NT2/D1 (cell line): ENCODE data around the gene DMD.
"Not testable (repeated sequence)": the region's sequence is repeated elsewhere in the genome, so short reads cannot be mapped to it uniquely, and the experiment has no call there.

Source experiments
- DNase-seq: peaks from one replicate; pipeline ENCODE4 v3.0.0-alpha.2; 2011; ENCODE audit warnings: low read depth, low spot score
- H3K27me3 ChIP-seq: 2 replicates; pipeline ENCODE4 v1.6.0; 2011; ENCODE audit warnings: mild to moderate bottlenecking; ENCODE audit not compliant: insufficient read length, insufficient read depth
- H3K36me3 ChIP-seq: 2 replicates; pipeline ENCODE4 v1.6.1; 2011; ENCODE audit warnings: mild to moderate bottlenecking, low read length, mixed read lengths; ENCODE audit not compliant: insufficient read depth, insufficient read length
- H3K4me1 ChIP-seq: 2 replicates; pipeline ENCODE4 v1.5.1; 2011; ENCODE audit not compliant: insufficient read depth, insufficient read length
- H3K4me3 ChIP-seq: 2 replicates; pipeline ENCODE4 v1.5.1; 2011; ENCODE audit warnings: low read depth; ENCODE audit not compliant: insufficient read length
- H3K9ac ChIP-seq: 2 replicates; pipeline ENCODE4 v1.6.0; 2011; ENCODE audit warnings: low read depth; ENCODE audit not compliant: insufficient read length
- H3K9me3 ChIP-seq: 2 replicates; pipeline ENCODE4 v1.5.1; 2011; ENCODE audit warnings: mild to moderate bottlenecking, low read length; ENCODE audit not compliant: insufficient read depth
- SUZ12 ChIP-seq: IDR thresholded peaks from 2 replicates; pipeline ENCODE4 v1.6.1; 2011; ENCODE audit not compliant: insufficient read length, insufficient read depth; ENCODE audit errors: extremely low read depth
- YY1 ChIP-seq: IDR thresholded peaks from 2 replicates; pipeline ENCODE4 v1.6.1; 2011; ENCODE audit not compliant: insufficient read length, insufficient read depth
- ZNF274 ChIP-seq: IDR thresholded peaks from 2 replicates; pipeline ENCODE4 v1.6.1; 2011; ENCODE audit warnings: mild to moderate bottlenecking, low read depth, low read length

The DMD gene

GRCh38 chrX:31993637-31994036, 1217.7 kb downstream of the DMD start:
- no peak for DNase-seq
- Histone ChIP-seq H3K36me3 (no peaks in the 10 kb centered on the region), H3K27me3 (no peaks in the 10 kb centered on the region), H3K4me3 (no peak overlapping the region), H3K4me1 (no peaks in the 10 kb centered on the region), H3K9me3 (no peaks in the 10 kb centered on the region), H3K9ac (no peak overlapping the region)
- TF ChIP-seq SUZ12 (no peak), ZNF274 (no peak), YY1 (no peak)

DNA sequence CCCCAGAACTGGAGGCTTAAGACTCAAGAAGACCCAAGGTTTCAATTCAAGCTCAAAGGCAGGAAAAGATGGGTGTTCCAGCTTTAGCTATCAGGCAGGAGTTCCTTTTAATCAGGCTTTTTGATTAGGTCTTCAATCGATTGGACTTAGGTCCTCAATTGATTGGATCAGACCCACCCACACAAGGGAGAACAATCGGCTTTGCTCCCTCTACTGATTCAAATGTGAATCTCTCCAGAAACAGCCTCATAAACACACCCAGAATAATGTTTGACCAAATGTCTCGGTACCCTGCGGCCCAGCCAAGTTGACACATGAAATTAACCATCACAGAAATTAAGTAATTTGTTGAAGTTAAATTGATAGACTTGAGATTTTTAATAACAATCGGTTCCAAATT, 1222.4 kb downstream of the DMD start:
- Histone ChIP-seq H3K9ac (no peak overlapping the region), H3K9me3 (no peaks in the 10 kb centered on the region), H3K27me3 (no peaks in the 10 kb centered on the region), H3K36me3 (no peaks in the 10 kb centered on the region), H3K4me3 (no peak overlapping the region), H3K4me1 (no peaks in the 10 kb centered on the region)
- DNase-seq = no peak
- TF ChIP-seq YY1 (no peak), ZNF274 (no peak), SUZ12 (no peak)

GRCh38 chrX:31981546-31982062, 1229.7 kb downstream of the DMD start:
- no peak for DNase-seq
- no peaks in the 10 kb centered on the region for H3K4me1 ChIP-seq

GRCh38 chrX:31969714-31970113, 1241.6 kb downstream of the DMD start:
- Histone ChIP-seq H3K9me3 (no peaks in the 10 kb centered on the region), H3K36me3 (no peaks in the 10 kb centered on the region), H3K4me3 (no peak overlapping the region), H3K9ac (no peak overlapping the region), H3K4me1 (no peaks in the 10 kb centered on the region), H3K27me3 (no peaks in the 10 kb centered on the region)
- no peak for TF ChIP-seq SUZ12
- no peak for TF ChIP-seq ZNF274
- TF ChIP-seq YY1 = no peak
- no peak for DNase-seq

More at GRCh38 chrX:31981546-31982062, 1229.7 kb downstream of the DMD start:
- no peak overlapping the region for H3K4me3 ChIP-seq
- H3K9me3 ChIP-seq = no peaks in the 10 kb centered on the region
- H3K9ac ChIP-seq = no peak overlapping the region
- no peaks in the 10 kb centered on the region for H3K27me3 ChIP-seq
- TF ChIP-seq ZNF274 = no peak
- TF ChIP-seq SUZ12 = no peak
- no peaks in the 10 kb centered on the region for H3K36me3 ChIP-seq

GRCh38 chrX:31962256-31962655, 1249.1 kb downstream of the DMD start:
- no peaks in the 10 kb centered on the region for H3K36me3 ChIP-seq
- H3K9ac ChIP-seq = no peak overlapping the region
- no peaks in the 10 kb centered on the region for H3K27me3 ChIP-seq
- no peak for DNase-seq
- TF ChIP-seq ZNF274 (no peak), SUZ12 (no peak), YY1 (no peak)
- H3K9me3 ChIP-seq = no peaks in the 10 kb centered on the region
- H3K4me3 ChIP-seq = no peak overlapping the region
- H3K4me1 ChIP-seq = no peaks in the 10 kb centered on the region

DNA sequence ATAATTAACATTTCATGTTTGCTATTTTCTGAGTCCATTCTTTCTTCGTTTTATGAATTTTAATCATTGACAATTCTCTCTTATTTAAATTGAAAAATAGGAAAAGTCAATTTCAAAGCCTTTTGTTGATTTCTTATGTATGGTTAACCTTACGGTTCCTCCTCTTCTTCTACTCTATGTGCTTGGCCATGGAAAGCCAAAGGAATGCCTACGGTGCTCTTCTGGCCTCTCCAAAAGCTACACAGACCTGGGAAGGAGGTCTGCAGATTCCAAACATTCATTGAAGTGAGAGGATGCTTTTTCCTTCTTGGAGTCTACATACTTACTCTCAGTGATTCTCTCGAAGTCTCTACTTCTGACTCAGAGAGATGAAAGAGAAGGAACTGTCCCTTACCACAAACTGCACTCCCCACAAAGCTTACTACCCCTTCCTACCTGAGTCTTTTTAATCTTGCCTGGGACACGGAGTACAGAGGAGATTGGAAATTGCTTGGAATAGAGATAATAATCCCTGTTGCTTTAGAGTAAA, 1276.4 kb downstream of the DMD start:
- TF ChIP-seq ZNF274 = no peak
- TF ChIP-seq YY1 = no peak
- TF ChIP-seq SUZ12 = no peak
- Histone ChIP-seq H3K36me3 (no peaks in the 10 kb centered on the region), H3K9ac (no peak overlapping the region), H3K27me3 (no peaks in the 10 kb centered on the region), H3K4me1 (no peaks in the 10 kb centered on the region), H3K9me3 (no peaks in the 10 kb centered on the region), H3K4me3 (no peak overlapping the region)
- no peak for DNase-seq

DNA sequence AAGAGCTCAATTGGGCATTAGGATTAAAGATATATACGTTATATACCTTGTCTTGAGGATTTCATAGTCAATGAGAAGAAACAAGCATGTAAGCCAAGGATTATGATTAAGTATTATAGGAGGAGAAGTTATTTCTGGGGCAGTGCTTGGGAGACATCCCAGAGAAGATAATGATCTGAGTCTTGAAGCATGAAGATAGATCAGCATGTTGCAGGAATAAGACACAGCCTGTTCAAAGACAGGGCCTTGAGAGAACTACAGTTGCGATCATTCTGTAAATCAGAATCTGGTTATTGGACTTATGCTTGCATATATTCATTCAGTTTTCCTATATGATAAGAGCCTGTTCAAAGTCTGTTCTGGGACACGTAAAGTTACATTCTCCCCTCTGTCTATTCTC, 1277.3 kb downstream of the DMD start:
- no peak overlapping the region for H3K4me3 ChIP-seq
- no peaks in the 10 kb centered on the region for H3K36me3 ChIP-seq
- H3K27me3 ChIP-seq = no peaks in the 10 kb centered on the region
- no peaks in the 10 kb centered on the region for H3K9me3 ChIP-seq
- H3K4me1 ChIP-seq = no peaks in the 10 kb centered on the region
- no peak for TF ChIP-seq SUZ12
- no peak for TF ChIP-seq YY1
- no peak for TF ChIP-seq ZNF274
- no peak for DNase-seq
- no peak overlapping the region for H3K9ac ChIP-seq

DNA sequence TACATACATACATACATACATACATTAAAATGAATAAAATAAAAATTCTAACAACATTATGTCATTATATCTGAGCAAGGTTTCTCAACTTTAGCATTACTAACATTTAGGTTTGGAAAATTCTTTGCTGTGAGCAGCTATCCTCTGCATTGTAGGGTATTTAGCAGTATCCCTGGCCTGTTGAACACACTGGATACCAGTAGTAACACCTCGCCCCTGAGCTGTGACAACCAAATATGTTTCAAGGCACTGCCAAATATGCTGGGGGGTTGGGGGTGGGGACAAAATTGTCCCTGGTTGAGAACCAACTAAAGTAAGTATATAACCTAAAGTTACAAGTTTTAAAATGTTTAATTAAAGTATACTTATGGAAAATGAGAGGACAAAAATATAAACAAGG, 1278.6 kb downstream of the DMD start:
- H3K4me1 ChIP-seq = no peaks in the 10 kb centered on the region
- no peaks in the 10 kb centered on the region for H3K9me3 ChIP-seq
- H3K36me3 ChIP-seq = no peaks in the 10 kb centered on the region
- no peak overlapping the region for H3K9ac ChIP-seq
- DNase-seq = no peak
- TF ChIP-seq ZNF274 (no peak), YY1 (no peak), SUZ12 (no peak)
- no peaks in the 10 kb centered on the region for H3K27me3 ChIP-seq
- no peak overlapping the region for H3K4me3 ChIP-seq

DNA sequence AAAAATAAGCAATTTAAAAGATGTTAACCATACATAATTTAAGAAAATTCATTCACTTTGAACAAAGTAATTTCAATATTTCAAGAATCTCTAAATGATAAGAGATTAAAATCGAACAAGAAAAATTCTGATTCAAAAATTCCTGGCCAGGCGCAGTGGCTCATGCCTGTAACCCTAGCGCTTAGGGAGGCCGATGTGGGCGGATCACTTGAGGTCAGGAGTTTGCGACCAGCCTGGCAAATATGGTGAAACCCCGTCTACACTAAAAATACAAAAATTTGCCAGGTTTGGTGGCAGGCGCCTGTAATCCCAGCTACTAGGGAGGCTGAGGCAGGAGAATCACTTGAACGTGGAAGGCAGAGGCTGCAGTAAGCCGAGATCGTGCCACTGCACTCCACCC, 1279.0 kb downstream of the DMD start:
- not testable (repeated sequence) for H3K9me3 ChIP-seq, H3K9ac ChIP-seq, H3K27me3 ChIP-seq

More for the DNA sequence above, 1279.0 kb downstream of the DMD start:
- not testable (repeated sequence) for H3K4me3 ChIP-seq, DNase-seq, H3K36me3 ChIP-seq, H3K4me1 ChIP-seq
